ENCODE results near the gene CRYBG1. TPM values are rescaled to one million over a fixed set of nuclear protein-coding genes. Genes with fewer than 3 reads are reported as not detected.

The CRYBG1 gene
- total and polyA plus RNA-seq, 2 of the 13 experiments (the other 11 are each of a cell fraction or from before 2014, with no cell fraction given) = 10.1 to 21.9 TPM

- TF ChIP-seq E2F5 (CRISPR knock-in tag; conservative IDR thresholded peaks at IDR 0.05) (peak; percentile 81; the same call in 1 of the 2 replicates), ARID2 (CRISPR knock-in tag; IDR thresholded peaks at IDR 0.05; ENCODE audit: borderline replicate concordance) (no peak), PHF21A (CRISPR knock-in tag; IDR thresholded peaks at IDR 0.05) (no peak), ZFY (CRISPR knock-in tag; IDR thresholded peaks at IDR 0.05) (peak; percentile 30; the same call in 1 of the 2 replicates), SETDB1 (CRISPR knock-in tag; IDR thresholded peaks at IDR 0.05; ENCODE audit: borderline replicate concordance) (no peak), ZSCAN29 (CRISPR knock-in tag; conservative IDR thresholded peaks at IDR 0.05) (no peak), SNRNP70 (IDR thresholded peaks at IDR 0.05; ENCODE audit: low read depth, low read length) (no peak), SMAD3 (CRISPR knock-in tag; IDR thresholded peaks at IDR 0.05) (no peak), IRX3 (CRISPR knock-in tag; IDR thresholded peaks at IDR 0.05; ENCODE audit: borderline replicate concordance, low read depth) (no peak), ZNF275 (CRISPR knock-in tag; IDR thresholded peaks at IDR 0.05; ENCODE audit: borderline replicate concordance) (peak; percentile 38; the same call in 1 of the 2 replicates), NKX3-1 (CRISPR knock-in tag; IDR thresholded peaks at IDR 0.05) (no peak), JUND (CRISPR knock-in tag; IDR thresholded peaks at IDR 0.05) (no peak)
- TF ChIP-seq, protein P1, sequence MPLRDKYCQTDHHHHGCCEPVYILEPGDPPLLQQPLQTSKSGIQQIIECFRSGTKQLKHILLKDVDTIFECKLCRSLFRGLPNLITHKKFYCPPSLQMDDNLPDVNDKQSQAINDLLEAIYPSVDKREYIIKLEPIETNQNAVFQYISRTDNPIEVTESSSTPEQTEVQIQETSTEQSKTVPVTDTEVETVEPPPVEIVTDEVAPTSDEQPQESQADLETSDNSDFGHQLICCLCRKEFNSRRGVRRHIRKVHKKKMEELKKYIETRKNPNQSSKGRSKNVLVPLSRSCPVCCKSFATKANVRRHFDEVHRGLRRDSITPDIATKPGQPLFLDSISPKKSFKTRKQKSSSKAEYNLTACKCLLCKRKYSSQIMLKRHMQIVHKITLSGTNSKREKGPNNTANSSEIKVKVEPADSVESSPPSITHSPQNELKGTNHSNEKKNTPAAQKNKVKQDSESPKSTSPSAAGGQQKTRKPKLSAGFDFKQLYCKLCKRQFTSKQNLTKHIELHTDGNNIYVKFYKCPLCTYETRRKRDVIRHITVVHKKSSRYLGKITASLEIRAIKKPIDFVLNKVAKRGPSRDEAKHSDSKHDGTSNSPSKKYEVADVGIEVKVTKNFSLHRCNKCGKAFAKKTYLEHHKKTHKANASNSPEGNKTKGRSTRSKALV (CRISPR knock-in tag; IDR thresholded peaks at IDR 0.05) = peak; percentile 77; the same call in 1 of the 2 replicates
- TF ChIP-seq, protein P2, sequence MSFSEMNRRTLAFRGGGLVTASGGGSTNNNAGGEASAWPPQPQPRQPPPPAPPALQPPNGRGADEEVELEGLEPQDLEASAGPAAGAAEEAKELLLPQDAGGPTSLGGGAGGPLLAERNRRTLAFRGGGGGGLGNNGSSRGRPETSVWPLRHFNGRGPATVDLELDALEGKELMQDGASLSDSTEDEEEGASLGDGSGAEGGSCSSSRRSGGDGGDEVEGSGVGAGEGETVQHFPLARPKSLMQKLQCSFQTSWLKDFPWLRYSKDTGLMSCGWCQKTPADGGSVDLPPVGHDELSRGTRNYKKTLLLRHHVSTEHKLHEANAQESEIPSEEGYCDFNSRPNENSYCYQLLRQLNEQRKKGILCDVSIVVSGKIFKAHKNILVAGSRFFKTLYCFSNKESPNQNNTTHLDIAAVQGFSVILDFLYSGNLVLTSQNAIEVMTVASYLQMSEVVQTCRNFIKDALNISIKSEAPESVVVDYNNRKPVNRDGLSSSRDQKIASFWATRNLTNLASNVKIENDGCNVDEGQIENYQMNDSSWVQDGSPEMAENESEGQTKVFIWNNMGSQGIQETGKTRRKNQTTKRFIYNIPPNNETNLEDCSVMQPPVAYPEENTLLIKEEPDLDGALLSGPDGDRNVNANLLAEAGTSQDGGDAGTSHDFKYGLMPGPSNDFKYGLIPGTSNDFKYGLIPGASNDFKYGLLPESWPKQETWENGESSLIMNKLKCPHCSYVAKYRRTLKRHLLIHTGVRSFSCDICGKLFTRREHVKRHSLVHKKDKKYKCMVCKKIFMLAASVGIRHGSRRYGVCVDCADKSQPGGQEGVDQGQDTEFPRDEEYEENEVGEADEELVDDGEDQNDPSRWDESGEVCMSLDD (CRISPR knock-in tag; IDR thresholded peaks at IDR 0.05; ENCODE audit: borderline replicate concordance) = 0 out of 2 replicates have a peak, but pooled peaks have one; percentile 42
- TF ChIP-seq, protein P3, sequence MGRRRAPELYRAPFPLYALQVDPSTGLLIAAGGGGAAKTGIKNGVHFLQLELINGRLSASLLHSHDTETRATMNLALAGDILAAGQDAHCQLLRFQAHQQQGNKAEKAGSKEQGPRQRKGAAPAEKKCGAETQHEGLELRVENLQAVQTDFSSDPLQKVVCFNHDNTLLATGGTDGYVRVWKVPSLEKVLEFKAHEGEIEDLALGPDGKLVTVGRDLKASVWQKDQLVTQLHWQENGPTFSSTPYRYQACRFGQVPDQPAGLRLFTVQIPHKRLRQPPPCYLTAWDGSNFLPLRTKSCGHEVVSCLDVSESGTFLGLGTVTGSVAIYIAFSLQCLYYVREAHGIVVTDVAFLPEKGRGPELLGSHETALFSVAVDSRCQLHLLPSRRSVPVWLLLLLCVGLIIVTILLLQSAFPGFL (CRISPR knock-in tag; IDR thresholded peaks at IDR 0.05) = no peak
- TF ChIP-seq, protein P4, sequence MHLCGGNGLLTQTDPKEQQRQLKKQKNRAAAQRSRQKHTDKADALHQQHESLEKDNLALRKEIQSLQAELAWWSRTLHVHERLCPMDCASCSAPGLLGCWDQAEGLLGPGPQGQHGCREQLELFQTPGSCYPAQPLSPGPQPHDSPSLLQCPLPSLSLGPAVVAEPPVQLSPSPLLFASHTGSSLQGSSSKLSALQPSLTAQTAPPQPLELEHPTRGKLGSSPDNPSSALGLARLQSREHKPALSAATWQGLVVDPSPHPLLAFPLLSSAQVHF (CRISPR knock-in tag; IDR thresholded peaks at IDR 0.05) = no peak
- TF ChIP-seq, protein P5, sequence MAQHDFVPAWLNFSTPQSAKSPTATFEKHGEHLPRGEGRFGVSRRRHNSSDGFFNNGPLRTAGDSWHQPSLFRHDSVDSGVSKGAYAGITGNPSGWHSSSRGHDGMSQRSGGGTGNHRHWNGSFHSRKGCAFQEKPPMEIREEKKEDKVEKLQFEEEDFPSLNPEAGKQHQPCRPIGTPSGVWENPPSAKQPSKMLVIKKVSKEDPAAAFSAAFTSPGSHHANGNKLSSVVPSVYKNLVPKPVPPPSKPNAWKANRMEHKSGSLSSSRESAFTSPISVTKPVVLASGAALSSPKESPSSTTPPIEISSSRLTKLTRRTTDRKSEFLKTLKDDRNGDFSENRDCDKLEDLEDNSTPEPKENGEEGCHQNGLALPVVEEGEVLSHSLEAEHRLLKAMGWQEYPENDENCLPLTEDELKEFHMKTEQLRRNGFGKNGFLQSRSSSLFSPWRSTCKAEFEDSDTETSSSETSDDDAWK (CRISPR knock-in tag; IDR thresholded peaks at IDR 0.05) = no peak
Measured at GRCh38 chr6:106510090-106510970, 149.8 kb downstream of the CRYBG1 start (continued).
